K562 (cell line): ENCODE measurements around the gene ATG10. TPM values are rescaled to one million over a fixed set of nuclear protein-coding genes. Genes with fewer than 3 reads are reported as not detected.

ENCODE experiments used
- C11orf30 ChIP-seq: fragments of 450-650 bp; IDR thresholded peaks from 2 replicates; pipeline ENCODE4 v1.6.1; 2016; ENCODE audit warnings: low read depth, mild to moderate bottlenecking
- FOS ChIP-seq: IDR thresholded peaks from 3 replicates; pipeline ENCODE4 v1.6.1; 2011; ENCODE audit not compliant: insufficient read length; ENCODE audit errors: extremely low read depth
- FOXP1 ChIP-seq: sonication (generic); formaldehyde crosslinking; IDR thresholded peaks from 2 replicates; pipeline ENCODE4 v1.8.0; 2022; ENCODE audit warnings: mild to moderate bottlenecking, missing genetic modification reagents
- HLTF ChIP-seq: fragments of 450-650 bp; IDR thresholded peaks from 2 replicates; pipeline ENCODE4 v1.6.1; 2016
- HOMEZ ChIP-seq: fragments of 250-450 bp; sonication (Bioruptor Pico); IDR thresholded peaks from 2 replicates; pipeline ENCODE4 v1.4.0; 2020; ENCODE audit warnings: mild to moderate bottlenecking, moderate library complexity
- REST ChIP-seq, 2 experiments: fragments of 450-650 bp; formaldehyde crosslinking in 1 of 2; IDR thresholded peaks; 2 replicates each; pipeline versions ENCODE4 v1.4.0 to v1.6.1; 2014 to 2020; ENCODE audit warnings: mild to moderate bottlenecking in 2 of 2, borderline replicate concordance in 1 of 2, low read depth in 1 of 2
- SMC3 ChIP-seq: conservative IDR thresholded peaks from 2 replicates; pipeline ENCODE4 v1.6.1; 2011; ENCODE audit warnings: low read depth, low read length, improper control_type of control experiment; ENCODE audit not compliant: insufficient read depth
- TFAP4 ChIP-seq: sonication (generic); formaldehyde crosslinking; IDR thresholded peaks from 2 replicates; pipeline ENCODE4 v1.8.0; 2022; ENCODE audit warnings: missing genetic modification reagents, mild to moderate bottlenecking, moderate library complexity, borderline replicate concordance
- ZBTB33 ChIP-seq: sonication (generic); formaldehyde crosslinking; IDR thresholded peaks from 2 replicates; pipeline ENCODE4 v1.8.1; 2023; ENCODE audit warnings: mild to moderate bottlenecking, missing genetic modification reagents
- ZNF239 ChIP-seq: fragments of 250-450 bp; sonication (Bioruptor Pico); IDR thresholded peaks from 2 replicates; pipeline ENCODE4 v1.4.0; 2020; ENCODE audit warnings: mild to moderate bottlenecking
- ZNF589 ChIP-seq: fragments of 200-800 bp; sonication (Bioruptor generic); IDR thresholded peaks from 2 replicates; pipeline ENCODE4 v1.6.1; 2016; ENCODE audit warnings: low read depth, missing genetic modification characterization, missing compliant biosample characterization
- ZZZ3 ChIP-seq: fragments of 450-650 bp; IDR thresholded peaks from 2 replicates; pipeline ENCODE4 v1.6.1; 2016; ENCODE audit warnings: antibody characterized with exemption, mild to moderate bottlenecking, moderate library complexity
- polyA plus RNA-seq, 8 experiments: library from polyadenylated mRNA; depleted of rRNA in 4 of 8; stranded (reverse) in 5 of 8; unstranded in 3 of 8; fragments of >200 nt; fragmentation: Nextera tagmentation in 2 of 8; fragmentation: Illumina TruSeq in 1 of 8; extraction: Ambion mirVana in 2 of 8; extraction: Trizol in 1 of 8; gene quantifications; 2 replicates each; pipeline versions ENCODE4 v1.2.1 to v1.2.3, GENCODE V29; 2011 to 2014; ENCODE audit warnings: inconsistent platforms in 1 of 8, missing spikeins in 1 of 8
- total RNA-seq, 7 experiments: library from RNA; depleted of rRNA in 6 of 7; stranded (reverse); fragments of >200 nt in 6 of 7; fragmentation: Illumina TruSeq in 2 of 7; extraction: Trizol in 2 of 7; gene quantifications; 2 replicates each; pipeline versions ENCODE4 v1.2.1 to v1.2.3, GENCODE V29; 2011 to 2021; ENCODE audit warnings: low replicate concordance in 1 of 7

The ATG10 gene
- total and polyA plus RNA-seq, 9 of the 15 experiments (the other 6 are each of a cell fraction or from before 2014, with no cell fraction given) = 7.0 to 18.8 (median 14.6) TPM

- peak; percentile 16; the same call in 1 of the 2 replicates for TF ChIP-seq REST (IDR thresholded peaks at IDR 0.05; ENCODE audit: borderline replicate concordance)
- no peak for TF ChIP-seq REST (CRISPR knock-in tag; IDR thresholded peaks at IDR 0.05; ENCODE audit: low read depth)
- no peak for TF ChIP-seq ZZZ3
- TF ChIP-seq FOXP1 (CRISPR knock-in tag) = no peak
- TF ChIP-seq ZNF589 (CRISPR knock-in tag) = no peak
- TF ChIP-seq ZBTB33 (CRISPR knock-in tag) = no peak
- TF ChIP-seq SMC3 = 0 out of 2 replicates have a peak, but pooled peaks have one; percentile 15
- TF ChIP-seq ZNF239 = no peak
- TF ChIP-seq HLTF = no peak
- TF ChIP-seq FOS = no peak
- no peak for TF ChIP-seq TFAP4
- TF ChIP-seq HOMEZ (CRISPR knock-in tag) = no peak
- TF ChIP-seq C11orf30 = peak; percentile 30; the same call in 1 of the 2 replicates
Observed at GRCh38 chr5:82107267-82107666, 135.4 kb downstream of the ATG10 start (continued).
